Body of pancreas (tissue), 4 donors: Measurements from ENCODE around the gene DAZAP1. TPM values are rescaled to one million over a fixed set of nuclear protein-coding genes. Genes with fewer than 3 reads are reported as not detected.

ENCODE experiments used
- ATAC-seq: fragments of 150-250 bp; one replicate; pipeline ENCODE4 v1.9.1; 2016
- DNase-seq, 4 donors: peaks; one replicate each; pipeline ENCODE4 v3.0.0-alpha.2; 2019
- H3K27ac ChIP-seq, 4 donors: fragments of 200-600 bp; sonication (generic); 1 replicate in 3 of 4; 2 replicates in 1 of 4; pipeline versions ENCODE4 v1.5.1 to v1.6.1; 2016 to 2019; ENCODE audit warnings: mild to moderate bottlenecking in 1 of 4, mixed read lengths in 1 of 4, moderate library complexity in 1 of 4
- H3K27me3 ChIP-seq, 2 donors: fragments of 200-600 bp; sonication (generic); one replicate each; pipeline ENCODE4 v1.6.0; 2016; ENCODE audit warnings: mild to moderate bottlenecking in 1 of 2
- H3K36me3 ChIP-seq, 2 donors: fragments of 200-600 bp; sonication (generic); replicated peaks in 1 of 2; 2 replicates each; pipeline ENCODE4 v1.5.1; 2016; ENCODE audit warnings: low read depth in 2 of 2; ENCODE audit not compliant: insufficient read depth in 1 of 2
- H3K4me1 ChIP-seq: fragments of 200-600 bp; sonication (generic); one replicate; pipeline ENCODE4 v1.6.0; 2016
- H3K4me3 ChIP-seq, 2 donors: fragments of 200-600 bp; sonication (generic); 1 replicate in 1 of 2; 2 replicates in 1 of 2; pipeline ENCODE4 v1.5.1; 2016 to 2019
- H3K9me3 ChIP-seq, 3 donors: fragments of 200-600 bp; sonication (generic); 1 replicate in 2 of 3; 2 replicates in 1 of 3; pipeline ENCODE4 v1.5.1; 2016
- POLR2A ChIP-seq, 3 donors: fragments of 450-650 bp; IDR thresholded peaks; one replicate each; pipeline ENCODE4 v1.6.1; 2016; ENCODE audit warnings: antibody characterized with exemption in 3 of 3, mild to moderate bottlenecking in 2 of 3
- WGBS, 2 donors: methylation state at CpG; one replicate each; pipeline ENCODE4 v1.1.5; 2017; 5-methylcytosine and 5-hydroxymethylcytosine counted together
- intact Hi-C: fragments of 100-400 bp; cut with DNase I; formaldehyde crosslinking; loops from one replicate; pipeline ENCODE4 v1.15.1; 2023
- total RNA-seq, 2 donors: library from RNA; depleted of rRNA; stranded (reverse); fragments of >200 nt; gene quantifications; one replicate each; pipeline ENCODE4 v1.1.0, GENCODE V29; 2016
- TF ChIP-seq, protein P1 (sequence below), 7 experiments: fragments of 450-650 bp in 4 of 7; fragments of 200-600 bp in 3 of 7; sonication (generic) in 3 of 7; IDR thresholded peaks; one replicate each; pipeline ENCODE4 v1.5.1; 2016 to 2019; ENCODE audit warnings: antibody characterized with exemption in 7 of 7

The DAZAP1 gene
- total RNA-seq, 2 donors from 2014 or later, result 25.4 to 63.3 TPM

DNA sequence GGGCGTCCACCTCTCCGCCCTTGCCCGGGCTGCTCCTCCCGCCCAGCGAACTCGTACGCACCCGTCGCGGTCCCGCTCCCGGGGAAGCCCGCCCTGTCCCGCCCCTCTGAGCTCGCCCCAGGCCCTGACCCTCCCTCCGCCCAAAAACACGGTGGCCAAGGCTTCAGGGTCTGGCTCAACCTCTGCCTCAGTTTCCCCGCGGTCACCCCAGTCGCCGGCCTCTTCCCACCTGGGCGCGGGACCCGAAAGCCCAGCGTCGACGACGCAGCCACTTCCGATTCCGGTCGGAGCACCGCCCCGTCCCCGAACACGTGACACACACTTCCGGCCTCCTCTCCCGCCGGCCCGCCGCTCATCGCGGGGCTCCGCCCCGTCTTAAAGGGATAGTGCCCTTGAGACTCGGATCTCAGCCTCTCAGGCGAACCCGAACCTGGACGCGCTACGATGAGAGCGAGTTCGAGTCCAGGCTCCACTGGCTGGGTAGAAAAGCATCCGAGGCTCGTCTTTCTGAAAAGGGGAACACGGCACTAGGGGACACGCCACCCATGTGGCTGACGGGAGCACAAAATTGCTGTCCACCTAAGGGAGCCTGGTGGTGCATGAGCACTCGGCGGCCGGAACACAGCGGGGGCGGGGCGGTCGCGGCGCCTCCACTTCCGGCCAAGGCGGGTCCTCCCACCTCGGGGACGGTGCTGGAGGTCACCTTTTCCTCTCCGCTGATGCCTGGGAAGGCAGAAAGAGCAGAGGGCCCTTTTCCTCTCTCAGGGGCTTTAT lies 71.7 kb downstream of the DAZAP1 start, which contains the start of gene C19orf25:
Gene C19orf25, minus strand, starts transcription at position 282 of the 774 bp plus-strand sequence. CDS start 312 bp downstream, outside the sequence.
- H3K4me1 ChIP-seq, result peaks cover 15% of the 10 kb centered on the region
- no peaks in the 10 kb centered on the region for H3K9me3 ChIP-seq
- 0 to 4% methylated on average over 7 to 71 of the region's 71 CpGs for WGBS, 2 donors
- H3K36me3 ChIP-seq, result no peaks in the 10 kb centered on the region
- H3K27ac ChIP-seq, result peak within 1 kb of the TSS; percentile 3 to 63 (median 37)
- H3K27me3 ChIP-seq, result no peaks in the 10 kb centered on the region
- TF ChIP-seq, protein P1, sequence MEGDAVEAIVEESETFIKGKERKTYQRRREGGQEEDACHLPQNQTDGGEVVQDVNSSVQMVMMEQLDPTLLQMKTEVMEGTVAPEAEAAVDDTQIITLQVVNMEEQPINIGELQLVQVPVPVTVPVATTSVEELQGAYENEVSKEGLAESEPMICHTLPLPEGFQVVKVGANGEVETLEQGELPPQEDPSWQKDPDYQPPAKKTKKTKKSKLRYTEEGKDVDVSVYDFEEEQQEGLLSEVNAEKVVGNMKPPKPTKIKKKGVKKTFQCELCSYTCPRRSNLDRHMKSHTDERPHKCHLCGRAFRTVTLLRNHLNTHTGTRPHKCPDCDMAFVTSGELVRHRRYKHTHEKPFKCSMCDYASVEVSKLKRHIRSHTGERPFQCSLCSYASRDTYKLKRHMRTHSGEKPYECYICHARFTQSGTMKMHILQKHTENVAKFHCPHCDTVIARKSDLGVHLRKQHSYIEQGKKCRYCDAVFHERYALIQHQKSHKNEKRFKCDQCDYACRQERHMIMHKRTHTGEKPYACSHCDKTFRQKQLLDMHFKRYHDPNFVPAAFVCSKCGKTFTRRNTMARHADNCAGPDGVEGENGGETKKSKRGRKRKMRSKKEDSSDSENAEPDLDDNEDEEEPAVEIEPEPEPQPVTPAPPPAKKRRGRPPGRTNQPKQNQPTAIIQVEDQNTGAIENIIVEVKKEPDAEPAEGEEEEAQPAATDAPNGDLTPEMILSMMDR (IDR thresholded peaks at IDR 0.05), result no peak
- TF ChIP-seq POLR2A (IDR thresholded peaks at IDR 0.05), result peak; percentile 21 to 80 (median 76)
- ATAC-seq (peak; percentile 97), DNase-seq (peak; percentile 93 to 94 (median 94))
- peak within 1 kb of the TSS; percentile 61 to 90 for H3K4me3 ChIP-seq
- intact Hi-C loops, result no loop called here

GRCh38 chr19:1481224-1481892 lies 74.0 kb downstream of the DAZAP1 start:
- no peak overlapping the region for H3K27ac ChIP-seq
- no peaks in the 10 kb centered on the region for H3K27me3 ChIP-seq
- ATAC-seq (no peak), DNase-seq (peak in 1 of 4 donors; percentile 7)
- intact Hi-C loops, result no loop called here
- H3K36me3 ChIP-seq, result no peaks in the 10 kb centered on the region
- 78 to 85% methylated on average over 14 to 24 of the region's 26 CpGs for WGBS, 2 donors
- no peak for TF ChIP-seq POLR2A (IDR thresholded peaks at IDR 0.05)
- TF ChIP-seq, protein P1 (IDR thresholded peaks at IDR 0.05), result no peak
- no peak overlapping the region for H3K4me3 ChIP-seq
- H3K9me3 ChIP-seq, result no peaks in the 10 kb centered on the region
- H3K4me1 ChIP-seq, result peaks cover 15% of the 10 kb centered on the region

DNA sequence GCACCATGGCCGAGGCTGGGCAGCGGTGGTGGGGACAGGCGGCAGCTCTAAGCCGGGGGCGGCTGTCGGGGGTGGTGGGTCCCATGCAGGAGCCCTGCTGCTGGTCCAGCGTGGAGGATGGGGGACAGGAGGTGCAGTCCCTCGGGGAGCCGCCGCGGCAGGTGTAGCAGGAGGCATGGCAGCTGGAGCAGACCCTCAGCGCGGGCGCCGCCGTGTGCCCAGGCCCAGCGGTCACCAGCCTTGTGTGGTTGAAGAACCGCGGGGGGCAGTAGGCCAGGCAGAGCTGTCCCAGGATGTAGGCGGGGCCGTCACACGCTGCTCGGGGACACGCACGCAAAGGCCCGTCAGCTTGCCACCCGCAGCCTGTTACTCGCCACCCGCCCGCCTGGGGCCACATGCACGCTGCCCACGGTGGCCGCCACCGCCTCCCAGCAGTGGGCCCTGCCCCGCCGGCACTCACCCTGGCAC lies 74.5 kb downstream of the DAZAP1 start:
- 92 to 100% methylated on average over 2 to 29 of the region's 36 CpGs for WGBS, 2 donors
- intact Hi-C loops, result no loop called here
- no peaks in the 10 kb centered on the region for H3K36me3 ChIP-seq
- no peaks in the 10 kb centered on the region for H3K27me3 ChIP-seq
- H3K9me3 ChIP-seq, result no peaks in the 10 kb centered on the region
- no peak for TF ChIP-seq POLR2A (IDR thresholded peaks at IDR 0.05)
- TF ChIP-seq, protein P1 (IDR thresholded peaks at IDR 0.05), result no peak
- H3K27ac ChIP-seq, result no peak overlapping the region
- no peak overlapping the region for H3K4me3 ChIP-seq
- H3K4me1 ChIP-seq, result peaks cover 15% of the 10 kb centered on the region
- ATAC-seq (no peak), DNase-seq (peak in 1 of 4 donors; percentile 13)

- ATAC-seq (no peak), DNase-seq (no peak)
- intact Hi-C loops, result no loop called here
- TF ChIP-seq, protein P1 (IDR thresholded peaks at IDR 0.05), result no peak
- TF ChIP-seq POLR2A (IDR thresholded peaks at IDR 0.05), result no peak
- H3K4me3 ChIP-seq, result no peak overlapping the region
- H3K36me3 ChIP-seq, result no peaks in the 10 kb centered on the region
- 76 to 82% methylated on average over 11 to 33 of the region's 37 CpGs for WGBS, 2 donors
- H3K27ac ChIP-seq, result no peak overlapping the region
- no peaks in the 10 kb centered on the region for H3K9me3 ChIP-seq
- H3K27me3 ChIP-seq, result no peaks in the 10 kb centered on the region
- peaks cover 15% of the 10 kb centered on the region for H3K4me1 ChIP-seq
Measured at GRCh38 chr19:1482361-1483130, 75.2 kb downstream of the DAZAP1 start.
